PC-9 (cell line): Measurements from ENCODE around the gene SLC28A2. TPM values are rescaled to one million over a fixed set of nuclear protein-coding genes. Genes with fewer than 3 reads are reported as not detected.

Source experiments
- BruUV-seq: library from RNA; stranded (reverse); fragments of 400-500 nt; replicated peaks from 2 replicates; lab custom pipeline; 2021; lab: Mats Ljungman, UMichigan
- CTCF ChIA-PET: fragments of 300-600 bp; sonication (Branson Sonifier 250); formaldehyde crosslinking; loops from one replicate; lab custom pipeline; 2022; ENCODE audit warnings: antibody characterized with exemption; lab: Charles Lee
- POLR2A ChIA-PET: fragments of 300-600 bp; sonication (Branson Sonifier 250); formaldehyde crosslinking; loops from one replicate; lab custom pipeline; 2022; ENCODE audit warnings: antibody characterized with exemption; ENCODE audit not compliant: unreplicated experiment; lab: Charles Lee
- DNase-seq, 2 experiments: peaks; one replicate each; pipeline versions ENCODE4 v3.0.0 to v3.0.0-alpha.2; 2015 to 2022; ENCODE audit warnings: mixed read lengths in 1 of 2
- H2AFZ ChIP-seq: fragments of 200-600 bp; sonication (generic); 2 replicates; pipeline ENCODE4 v1.8.1; 2017; ENCODE audit warnings: antibody characterized with exemption
- H3F3A ChIP-seq: fragments of 200-600 bp; sonication (generic); 2 replicates; pipeline ENCODE4 v1.8.1; 2017; ENCODE audit warnings: antibody characterized with exemption, mild to moderate bottlenecking, low read depth; ENCODE audit not compliant: insufficient read depth
- H3K27ac ChIP-seq: fragments of 200-600 bp; sonication (generic); 2 replicates; pipeline ENCODE4 v1.6.1; 2016; ENCODE audit warnings: mixed run types
- H3K27me3 ChIP-seq: fragments of 200-600 bp; sonication (generic); 2 replicates; pipeline ENCODE4 v1.6.1; 2016; ENCODE audit warnings: low read depth, mixed run types; ENCODE audit not compliant: insufficient read depth
- H3K36me3 ChIP-seq: fragments of 200-600 bp; sonication (generic); 2 replicates; pipeline ENCODE4 v1.6.1; 2016; ENCODE audit warnings: low read depth, mixed run types
- H3K4me1 ChIP-seq: fragments of 200-600 bp; sonication (generic); replicated peaks from 2 replicates; pipeline ENCODE4 v1.6.1; 2016; ENCODE audit warnings: mixed run types; ENCODE audit not compliant: insufficient read depth
- H3K4me2 ChIP-seq: fragments of 200-600 bp; sonication (generic); 2 replicates; pipeline ENCODE4 v1.6.1; 2017; ENCODE audit warnings: mixed run types
- H3K4me3 ChIP-seq: fragments of 200-600 bp; sonication (generic); 2 replicates; pipeline ENCODE4 v1.6.1; 2016; ENCODE audit warnings: mixed run types
- H3K79me2 ChIP-seq: fragments of 200-600 bp; sonication (generic); 2 replicates; pipeline ENCODE4 v1.6.1; 2017; ENCODE audit warnings: low read depth, mixed run types
- H3K9me2 ChIP-seq: fragments of 200-600 bp; sonication (generic); 2 replicates; pipeline ENCODE4 v1.8.1; 2017; ENCODE audit warnings: mild to moderate bottlenecking; ENCODE audit not compliant: insufficient read depth
- H3K9me3 ChIP-seq: fragments of 200-600 bp; sonication (generic); 2 replicates; pipeline ENCODE4 v1.8.1; 2016; ENCODE audit warnings: low read depth; ENCODE audit not compliant: insufficient read depth
- H4K20me1 ChIP-seq: fragments of 200-600 bp; sonication (generic); 2 replicates; pipeline ENCODE4 v1.8.1; 2017; ENCODE audit not compliant: insufficient read depth
- EZH2 ChIP-seq: fragments of 200-600 bp; sonication (generic); IDR thresholded peaks from 2 replicates; pipeline ENCODE4 v1.8.0; 2017; ENCODE audit warnings: antibody characterized with exemption, low read depth
- intact Hi-C: fragments of 100-400 bp; cut with micrococcal nuclease; formaldehyde crosslinking; loops from one replicate; pipeline ENCODE4 v1.10.0; 2022; ENCODE audit not compliant: unreplicated experiment
- total RNA-seq: library from RNA; stranded (reverse); gene quantifications from 2 replicates; pipeline ENCODE4 v1.2.3, GENCODE V29; 2021
- TF ChIP-seq, protein P1 (sequence below): fragments of 200-600 bp; sonication (generic); conservative IDR thresholded peaks from 2 replicates; pipeline ENCODE4 v1.6.1; 2017; ENCODE audit warnings: mixed run types, antibody characterized with exemption, mild to moderate bottlenecking, moderate library complexity

Gene SLC28A2
- total RNA-seq, 1 experiment from 2014 or later = not detected

DNA sequence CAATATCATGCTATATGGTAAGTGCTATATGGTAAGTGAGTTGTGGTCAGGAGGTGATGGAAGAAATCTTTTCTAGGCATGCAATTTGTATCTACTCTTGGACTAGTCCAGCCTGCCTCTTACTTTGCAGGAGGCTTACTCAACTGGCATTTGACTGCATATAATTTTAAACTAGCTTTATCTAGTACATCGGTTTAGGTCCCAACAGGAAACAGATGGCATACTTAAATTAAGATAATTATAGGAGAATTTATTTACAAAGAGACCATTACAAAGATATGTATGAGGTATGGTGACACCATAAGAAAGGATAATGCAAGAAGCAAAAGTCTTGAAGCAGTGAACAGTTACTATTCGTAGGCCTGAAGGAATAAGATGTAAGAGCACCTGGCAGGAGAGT is 7.8 kb downstream of the SLC28A2 start:
- CTCF ChIA-PET = no interaction called here
- no TSS peak for BruUV-seq
- no peaks in the 10 kb centered on the region for H3K4me1 ChIP-seq

DNA sequence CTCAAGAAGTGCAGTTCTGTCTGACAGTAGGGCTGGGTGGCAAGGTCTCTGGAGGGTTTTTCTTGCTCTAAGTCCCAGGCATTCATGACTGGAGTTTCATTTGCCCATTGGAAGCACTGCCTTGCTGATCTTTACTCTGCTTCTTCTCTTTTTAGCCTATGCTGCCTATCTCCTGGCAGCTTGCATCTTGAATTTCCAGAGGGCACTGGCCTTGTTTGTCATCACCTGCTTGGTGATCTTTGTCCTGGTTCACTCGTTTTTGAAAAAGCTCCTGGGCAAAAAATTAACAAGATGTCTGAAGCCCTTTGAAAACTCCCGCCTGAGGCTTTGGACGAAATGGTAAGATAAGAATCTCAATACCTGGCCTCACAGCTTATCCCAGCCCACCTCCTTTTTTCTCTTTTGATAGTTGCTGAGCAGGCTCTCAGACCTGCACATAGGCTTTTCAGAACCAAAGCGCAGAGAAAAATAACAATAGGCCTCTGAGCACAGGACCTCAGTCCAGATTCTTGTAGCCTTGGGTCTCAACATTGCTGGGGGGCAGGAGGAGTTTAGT is 10.9 kb downstream of the SLC28A2 start:
- Histone ChIP-seq H3K4me1 (no peaks in the 10 kb centered on the region), H3K9me3 (no peaks in the 10 kb centered on the region), H3K36me3 (no peaks in the 10 kb centered on the region), H3F3A (no peaks in the 10 kb centered on the region), H3K27me3 (no peaks in the 10 kb centered on the region), H3K79me2 (no peaks in the 10 kb centered on the region), H3K4me3 (no peak overlapping the region), H2AFZ (no peak overlapping the region), H4K20me1 (no peaks in the 10 kb centered on the region), H3K27ac (no peak overlapping the region), H3K4me2 (no peak overlapping the region), H3K9me2 (no peaks in the 10 kb centered on the region)
- no peak for DNase-seq
- TF ChIP-seq, protein P1, sequence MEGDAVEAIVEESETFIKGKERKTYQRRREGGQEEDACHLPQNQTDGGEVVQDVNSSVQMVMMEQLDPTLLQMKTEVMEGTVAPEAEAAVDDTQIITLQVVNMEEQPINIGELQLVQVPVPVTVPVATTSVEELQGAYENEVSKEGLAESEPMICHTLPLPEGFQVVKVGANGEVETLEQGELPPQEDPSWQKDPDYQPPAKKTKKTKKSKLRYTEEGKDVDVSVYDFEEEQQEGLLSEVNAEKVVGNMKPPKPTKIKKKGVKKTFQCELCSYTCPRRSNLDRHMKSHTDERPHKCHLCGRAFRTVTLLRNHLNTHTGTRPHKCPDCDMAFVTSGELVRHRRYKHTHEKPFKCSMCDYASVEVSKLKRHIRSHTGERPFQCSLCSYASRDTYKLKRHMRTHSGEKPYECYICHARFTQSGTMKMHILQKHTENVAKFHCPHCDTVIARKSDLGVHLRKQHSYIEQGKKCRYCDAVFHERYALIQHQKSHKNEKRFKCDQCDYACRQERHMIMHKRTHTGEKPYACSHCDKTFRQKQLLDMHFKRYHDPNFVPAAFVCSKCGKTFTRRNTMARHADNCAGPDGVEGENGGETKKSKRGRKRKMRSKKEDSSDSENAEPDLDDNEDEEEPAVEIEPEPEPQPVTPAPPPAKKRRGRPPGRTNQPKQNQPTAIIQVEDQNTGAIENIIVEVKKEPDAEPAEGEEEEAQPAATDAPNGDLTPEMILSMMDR = no peak
- no peak for TF ChIP-seq EZH2
- intact Hi-C loops = no loop called here
- no TSS peak for BruUV-seq
- CTCF ChIA-PET = interaction anchor here (0.6 kb wide), 1 partner anchor 161 kb away, joined by 4 read pairs; no protein-coding TSS in a partner anchor
- POLR2A ChIA-PET = no interaction called here

More for the DNA sequence above, 7.8 kb downstream of the SLC28A2 start:
- H3F3A ChIP-seq = no peaks in the 10 kb centered on the region
- no peak overlapping the region for H3K4me2 ChIP-seq
- no peaks in the 10 kb centered on the region for H3K36me3 ChIP-seq
- H3K79me2 ChIP-seq = no peaks in the 10 kb centered on the region
- DNase-seq = no peak
- H2AFZ ChIP-seq = no peak overlapping the region
- POLR2A ChIA-PET = no interaction called here
- no peak overlapping the region for H3K27ac ChIP-seq
- no peaks in the 10 kb centered on the region for H3K9me3 ChIP-seq
- no peaks in the 10 kb centered on the region for H4K20me1 ChIP-seq
- intact Hi-C loops = no loop called here
- H3K4me3 ChIP-seq = no peak overlapping the region
- TF ChIP-seq, protein P1 = no peak
- no peak for TF ChIP-seq EZH2
- no peaks in the 10 kb centered on the region for H3K27me3 ChIP-seq
- no peaks in the 10 kb centered on the region for H3K9me2 ChIP-seq

DNA sequence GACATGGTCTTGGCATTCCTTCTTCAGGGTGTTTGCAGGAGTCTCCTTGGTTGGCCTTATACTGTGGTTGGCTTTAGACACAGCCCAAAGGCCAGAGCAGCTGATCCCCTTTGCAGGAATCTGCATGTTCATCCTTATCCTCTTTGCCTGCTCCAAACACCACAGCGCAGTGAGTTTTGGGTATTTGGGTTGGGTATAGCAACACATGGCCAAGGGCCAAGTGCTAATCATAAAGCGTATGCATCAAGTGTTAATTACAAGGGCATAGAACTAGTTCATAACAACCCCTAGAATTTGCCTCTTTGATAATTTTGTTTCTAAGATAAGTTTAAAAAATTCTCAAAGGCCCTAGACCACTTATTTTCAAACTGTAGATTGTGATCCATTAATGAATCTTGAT is 11.8 kb downstream of the SLC28A2 start:
- Histone ChIP-seq H3F3A (no peaks in the 10 kb centered on the region), H3K9me2 (no peaks in the 10 kb centered on the region), H3K36me3 (no peaks in the 10 kb centered on the region), H4K20me1 (no peaks in the 10 kb centered on the region), H3K9me3 (no peaks in the 10 kb centered on the region), H3K4me3 (no peak overlapping the region), H3K4me2 (no peak overlapping the region), H3K27ac (no peak overlapping the region), H2AFZ (no peak overlapping the region), H3K27me3 (no peaks in the 10 kb centered on the region), H3K79me2 (no peaks in the 10 kb centered on the region), H3K4me1 (no peaks in the 10 kb centered on the region)
- ChIA-PET POLR2A (no interaction called here), CTCF (interaction anchor here (0.6 kb wide), 1 partner anchor 161 kb away, joined by 4 read pairs; no protein-coding TSS in a partner anchor)
- TF ChIP-seq EZH2 = no peak
- TF ChIP-seq, protein P1 = no peak
- no peak for DNase-seq
- no TSS peak for BruUV-seq
- intact Hi-C loops = no loop called here
